HG03060 (cell line): ENCODE measurements around the gene SNX9.
A peak's percentile ranks its signal among the peaks of the same experiment; 100 is the strongest.
"Not testable (repeated sequence)": the region's sequence is repeated elsewhere in the genome, so short reads cannot be mapped to it uniquely, and the experiment has no call there.

ENCODE experiments used
- ATAC-seq: cut with Tn5 transposase; IDR thresholded peaks from one replicate; pipeline ENCODE4 v1.9.1; 2021; ENCODE audit warnings: low read depth, moderate number of reproducible peaks; ENCODE audit not compliant: unreplicated experiment

SNX9 gene

GRCh38 chr6:157967020-157967419, 144.0 kb downstream of the SNX9 start:
- ATAC-seq: no peak

GRCh38 chr6:157967486-157967885, 144.4 kb downstream of the SNX9 start:
- no peak for ATAC-seq

- not testable (repeated sequence) for ATAC-seq
Measured at GRCh38 chr6:157972177-157972576, 149.1 kb downstream of the SNX9 start.

GRCh38 chr6:157974341-157974894, 151.4 kb downstream of the SNX9 start:
- ATAC-seq: no peak

- ATAC-seq: no peak
Measured at GRCh38 chr6:157974967-157975366, 151.9 kb downstream of the SNX9 start.

- ATAC-seq: no peak
Measured at GRCh38 chr6:157975456-157975855, 152.4 kb downstream of the SNX9 start.

GRCh38 chr6:157976345-157977175, 153.5 kb downstream of the SNX9 start:
- ATAC-seq: no peak

- no peak for ATAC-seq
Measured at GRCh38 chr6:157977176-157977804, 154.2 kb downstream of the SNX9 start.

GRCh38 chr6:157978021-157978783, 155.2 kb downstream of the SNX9 start:
- ATAC-seq: no peak

- no peak for ATAC-seq
Measured at GRCh38 chr6:157980288-157981131, 157.5 kb downstream of the SNX9 start.

GRCh38 chr6:157981132-157981394, 158.0 kb downstream of the SNX9 start:
- ATAC-seq: no peak

- ATAC-seq: peak; percentile 46
Measured at GRCh38 chr6:157981395-157982101, 158.5 kb downstream of the SNX9 start, which contains the start of gene SYNJ2. SYNJ2 (plus strand) TSS chr6:157981863; CDS start chr6:157981962, 99 bp downstream.

GRCh38 chr6:157982102-157982562, 159.1 kb downstream of the SNX9 start:
- no peak for ATAC-seq

- ATAC-seq: no peak
Measured at GRCh38 chr6:157982563-157983405, 159.7 kb downstream of the SNX9 start.

- no peak for ATAC-seq
Measured at GRCh38 chr6:157983406-157984119, 160.5 kb downstream of the SNX9 start.

- no peak for ATAC-seq
Measured at GRCh38 chr6:157984128-157984527, 161.1 kb downstream of the SNX9 start.

GRCh38 chr6:157984686-157985225, 161.7 kb downstream of the SNX9 start:
- ATAC-seq: no peak
